ENCODE measurements around the gene ITFG1.
"Not testable (repeated sequence)": the region's sequence is repeated elsewhere in the genome, so short reads cannot be mapped to it uniquely, and the experiment has no call there.

The ITFG1 gene

GRCh38 chr16:47140686-47141085 lies 320.2 kb downstream of the ITFG1 start:
- no peak overlapping the region for H3K4me3 ChIP-seq (ENCODE audit: low read depth, low read length)
- TF ChIP-seq CTCF (IDR thresholded peaks at IDR 0.05; ENCODE audit: low read depth, low read length): no peak

GRCh38 chr16:47139561-47140185 lies 321.2 kb downstream of the ITFG1 start:
- no peak for TF ChIP-seq CTCF (IDR thresholded peaks at IDR 0.05; ENCODE audit: low read depth, low read length)
- H3K4me3 ChIP-seq (ENCODE audit: low read depth, low read length): no peak overlapping the region

- H3K4me3 ChIP-seq (ENCODE audit: low read depth, low read length): not testable (repeated sequence)
Observed at GRCh38 chr16:47137925-47138324, 322.9 kb downstream of the ITFG1 start.

- TF ChIP-seq CTCF (IDR thresholded peaks at IDR 0.05; ENCODE audit: low read depth, low read length): no peak
- no peak overlapping the region for H3K4me3 ChIP-seq (ENCODE audit: low read depth, low read length)
Observed at GRCh38 chr16:47136099-47136842, 324.6 kb downstream of the ITFG1 start.

GRCh38 chr16:47134550-47134949 lies 326.3 kb downstream of the ITFG1 start:
- H3K4me3 ChIP-seq (ENCODE audit: low read depth, low read length): no peak overlapping the region
- no peak for TF ChIP-seq CTCF (IDR thresholded peaks at IDR 0.05; ENCODE audit: low read depth, low read length)

- TF ChIP-seq CTCF (IDR thresholded peaks at IDR 0.05; ENCODE audit: low read depth, low read length): no peak
- H3K4me3 ChIP-seq (ENCODE audit: low read depth, low read length): no peak overlapping the region
Observed at GRCh38 chr16:47132308-47132707, 328.6 kb downstream of the ITFG1 start.

- no peak overlapping the region for H3K4me3 ChIP-seq (ENCODE audit: low read depth, low read length)
- no peak for TF ChIP-seq CTCF (IDR thresholded peaks at IDR 0.05; ENCODE audit: low read depth, low read length)
Observed at GRCh38 chr16:47129755-47130435, 331.0 kb downstream of the ITFG1 start.

Measured in WI38 (cell line).